HL-60/S4 treated with phorbol 12-myristate 13-acetate at 8.2 ng/mL for 4 days and 3 days (cell line): Measurements from ENCODE around the gene CERK.
"Not testable (repeated sequence)": the region's sequence is repeated elsewhere in the genome, so short reads cannot be mapped to it uniquely, and the experiment has no call there.

Source experiments
- in situ Hi-C: fragments of 300-500 bp; cut with MboI; formaldehyde crosslinking; loops from 2 replicates; pipeline ENCODE4 v1.15.0; 2022; ENCODE audit warnings: low sequenced_read_pairs

The CERK gene, protein sequence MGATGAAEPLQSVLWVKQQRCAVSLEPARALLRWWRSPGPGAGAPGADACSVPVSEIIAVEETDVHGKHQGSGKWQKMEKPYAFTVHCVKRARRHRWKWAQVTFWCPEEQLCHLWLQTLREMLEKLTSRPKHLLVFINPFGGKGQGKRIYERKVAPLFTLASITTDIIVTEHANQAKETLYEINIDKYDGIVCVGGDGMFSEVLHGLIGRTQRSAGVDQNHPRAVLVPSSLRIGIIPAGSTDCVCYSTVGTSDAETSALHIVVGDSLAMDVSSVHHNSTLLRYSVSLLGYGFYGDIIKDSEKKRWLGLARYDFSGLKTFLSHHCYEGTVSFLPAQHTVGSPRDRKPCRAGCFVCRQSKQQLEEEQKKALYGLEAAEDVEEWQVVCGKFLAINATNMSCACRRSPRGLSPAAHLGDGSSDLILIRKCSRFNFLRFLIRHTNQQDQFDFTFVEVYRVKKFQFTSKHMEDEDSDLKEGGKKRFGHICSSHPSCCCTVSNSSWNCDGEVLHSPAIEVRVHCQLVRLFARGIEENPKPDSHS

DNA sequence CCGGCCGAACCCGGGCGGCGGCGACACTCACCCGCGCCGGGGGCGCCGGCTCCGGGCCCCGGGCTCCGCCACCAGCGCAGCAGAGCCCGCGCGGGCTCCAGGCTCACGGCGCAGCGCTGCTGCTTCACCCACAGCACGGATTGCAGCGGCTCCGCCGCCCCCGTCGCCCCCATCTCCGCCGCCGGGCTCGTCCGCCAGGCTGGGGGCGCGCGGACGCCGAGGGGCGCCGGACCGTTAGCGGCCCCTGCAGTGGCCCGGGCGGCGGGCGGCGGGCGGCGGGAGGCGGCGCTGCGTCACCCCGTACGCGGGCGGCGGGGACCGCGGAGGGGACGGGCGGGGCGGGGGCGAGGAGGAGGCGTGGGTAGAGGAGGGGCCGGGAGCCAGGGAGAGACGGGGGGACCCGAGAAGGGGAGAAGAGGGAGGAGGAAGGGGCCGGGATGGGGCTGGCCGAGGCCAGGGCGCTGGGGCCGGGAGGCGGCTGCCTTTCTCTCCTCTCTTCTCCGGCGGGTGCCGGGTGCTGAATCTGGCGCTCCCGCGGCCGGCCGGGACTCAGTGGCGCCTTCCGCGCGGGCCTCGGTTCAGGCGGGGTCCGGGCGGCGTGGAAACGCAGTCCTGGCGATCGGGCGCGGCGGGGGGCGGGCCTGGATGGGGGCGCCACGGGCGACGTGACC lies at the start of gene CERK:
CERK (minus strand) TSS at position 277 of the 671 bp plus-strand sequence; CDS start at position 173, 104 bp downstream.
- in situ Hi-C loops, result no loop called here

DNA sequence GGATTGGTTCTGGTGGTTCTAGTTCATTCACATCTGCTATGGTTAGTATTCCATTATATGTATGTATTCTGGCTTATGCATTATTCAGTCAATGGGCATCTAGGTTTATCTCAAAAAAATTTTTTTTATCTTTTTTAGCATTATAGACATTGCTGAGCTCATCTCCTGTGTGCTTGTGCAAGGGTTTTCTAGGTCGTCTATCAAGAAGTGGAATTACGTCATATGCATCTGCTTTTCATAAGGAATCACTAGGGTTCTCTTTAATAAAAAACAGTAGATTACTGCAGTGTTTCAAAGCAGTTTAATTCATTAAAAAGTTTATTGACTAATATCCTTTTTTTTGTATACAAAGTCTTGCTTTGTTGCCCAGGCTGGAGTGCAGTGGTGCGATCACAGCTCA lies 45.7 kb upstream of the CERK start:
- in situ Hi-C loops, result no loop called here

DNA sequence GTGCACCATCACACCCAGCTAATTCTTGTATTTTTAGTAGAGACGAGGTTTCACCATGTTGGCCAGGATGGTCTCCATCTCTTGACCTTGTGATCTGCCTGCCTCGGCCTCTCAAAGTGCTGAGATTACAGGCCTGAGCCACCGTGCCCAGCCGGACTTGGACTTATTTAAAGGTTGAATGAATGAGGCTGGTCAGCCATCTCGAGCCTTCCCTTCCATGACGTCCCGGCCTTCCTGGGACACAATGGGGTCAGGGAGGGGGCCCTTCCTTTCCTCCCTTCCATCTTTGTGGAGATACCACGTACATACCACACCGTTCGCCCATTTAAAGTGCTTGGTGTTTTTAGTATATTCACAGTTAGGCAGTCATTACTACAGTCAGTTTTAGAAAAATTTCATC lies 44.1 kb upstream of the CERK start:
- in situ Hi-C loops, result not testable (repeated sequence)

DNA sequence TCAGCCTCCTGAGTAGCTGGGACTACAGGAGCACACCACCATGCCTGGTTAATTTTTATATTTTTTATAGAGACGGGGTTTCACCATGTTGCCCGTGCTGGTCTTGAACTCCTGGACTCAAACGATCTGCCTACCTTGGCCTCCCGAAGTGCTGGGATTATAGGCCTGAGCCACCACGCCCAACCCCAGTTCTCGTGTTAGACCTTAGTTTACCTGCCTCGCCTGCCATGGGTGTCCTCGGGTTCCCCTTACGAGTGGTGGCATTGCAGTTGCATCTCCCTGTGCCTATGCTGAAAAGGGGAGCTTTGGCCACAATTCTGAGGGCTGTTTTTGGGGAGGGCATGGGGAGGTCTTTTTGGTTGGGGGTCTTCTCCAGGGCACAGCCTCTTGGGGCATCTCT lies 43.2 kb upstream of the CERK start:
- in situ Hi-C loops, result no loop called here

DNA sequence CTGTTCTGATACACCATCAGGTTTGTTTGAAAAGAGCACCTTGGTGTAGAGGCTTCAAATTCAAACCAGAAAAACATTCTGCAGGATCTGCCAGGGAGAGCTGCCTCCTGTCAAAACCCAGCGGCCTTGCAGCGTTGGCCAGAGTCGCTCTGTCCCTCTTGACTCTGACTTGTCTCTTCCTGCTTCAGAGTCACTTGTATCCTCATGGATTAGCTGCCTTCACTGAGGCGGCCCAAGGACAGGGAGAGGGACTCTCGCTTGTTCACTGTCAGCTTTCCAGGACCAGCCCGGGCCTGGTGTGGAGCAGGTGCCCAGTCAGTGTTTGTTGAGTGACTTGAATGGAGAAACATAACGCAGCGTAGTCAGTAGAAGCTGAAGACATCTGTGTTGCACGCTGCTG lies 42.4 kb upstream of the CERK start:
- in situ Hi-C loops, result no loop called here

DNA sequence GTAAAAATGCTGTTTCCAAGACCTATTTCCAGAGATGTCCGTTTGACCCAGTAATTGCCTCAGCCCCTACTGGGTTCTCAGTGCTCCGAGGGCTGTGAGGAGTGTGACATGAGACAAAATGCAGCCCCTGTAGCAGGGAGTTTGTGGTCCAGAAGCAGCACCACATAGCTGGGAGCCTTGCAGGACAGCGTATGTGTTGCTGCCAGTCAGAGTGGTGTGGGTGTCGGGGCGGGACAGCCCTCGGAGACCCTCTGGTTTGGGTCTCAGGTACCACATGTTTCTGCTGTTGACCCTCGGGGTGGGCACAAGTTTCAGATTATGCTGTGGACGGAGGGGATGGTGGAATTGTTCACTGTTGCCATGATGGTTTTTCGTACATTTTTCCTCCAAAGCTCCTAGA lies 41.6 kb upstream of the CERK start:
- in situ Hi-C loops, result no loop called here

DNA sequence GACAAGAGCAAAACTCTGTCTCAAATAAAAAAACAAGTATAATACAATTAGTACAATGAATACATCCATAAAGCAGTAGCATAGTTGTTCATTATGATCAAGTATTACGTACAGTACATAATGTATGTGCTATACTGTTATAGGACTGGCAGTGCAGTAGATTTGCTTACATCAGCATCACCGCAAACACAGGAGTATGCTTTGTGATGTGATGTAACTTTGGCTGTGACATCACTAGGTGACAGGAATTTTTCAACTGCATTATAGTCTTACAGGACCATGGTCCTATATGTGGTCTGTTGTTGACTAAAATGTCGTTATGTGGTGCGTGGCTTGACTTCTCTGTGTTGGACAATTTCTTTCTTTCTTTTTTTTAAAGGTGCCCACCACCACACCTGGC lies 41.0 kb upstream of the CERK start:
- in situ Hi-C loops, result no loop called here

DNA sequence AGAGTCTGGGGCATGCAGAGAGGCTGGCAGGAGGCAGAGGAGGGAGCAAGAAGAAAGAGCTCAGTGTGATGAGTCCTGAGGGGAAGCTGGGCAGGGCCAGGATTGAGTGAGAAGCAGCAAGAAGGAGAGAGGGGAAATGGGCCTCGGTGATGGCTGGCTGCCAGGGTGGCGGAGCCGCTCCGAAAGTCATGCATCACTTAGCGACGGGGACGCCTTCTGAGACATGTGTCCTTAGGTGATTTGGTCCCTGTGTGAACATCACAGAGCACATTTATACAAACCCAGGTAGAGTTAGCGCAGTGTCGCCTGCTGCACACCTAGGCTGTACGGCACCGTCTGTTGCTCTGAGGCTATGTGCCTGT lies 39.5 kb upstream of the CERK start:
- in situ Hi-C loops, result no loop called here

DNA sequence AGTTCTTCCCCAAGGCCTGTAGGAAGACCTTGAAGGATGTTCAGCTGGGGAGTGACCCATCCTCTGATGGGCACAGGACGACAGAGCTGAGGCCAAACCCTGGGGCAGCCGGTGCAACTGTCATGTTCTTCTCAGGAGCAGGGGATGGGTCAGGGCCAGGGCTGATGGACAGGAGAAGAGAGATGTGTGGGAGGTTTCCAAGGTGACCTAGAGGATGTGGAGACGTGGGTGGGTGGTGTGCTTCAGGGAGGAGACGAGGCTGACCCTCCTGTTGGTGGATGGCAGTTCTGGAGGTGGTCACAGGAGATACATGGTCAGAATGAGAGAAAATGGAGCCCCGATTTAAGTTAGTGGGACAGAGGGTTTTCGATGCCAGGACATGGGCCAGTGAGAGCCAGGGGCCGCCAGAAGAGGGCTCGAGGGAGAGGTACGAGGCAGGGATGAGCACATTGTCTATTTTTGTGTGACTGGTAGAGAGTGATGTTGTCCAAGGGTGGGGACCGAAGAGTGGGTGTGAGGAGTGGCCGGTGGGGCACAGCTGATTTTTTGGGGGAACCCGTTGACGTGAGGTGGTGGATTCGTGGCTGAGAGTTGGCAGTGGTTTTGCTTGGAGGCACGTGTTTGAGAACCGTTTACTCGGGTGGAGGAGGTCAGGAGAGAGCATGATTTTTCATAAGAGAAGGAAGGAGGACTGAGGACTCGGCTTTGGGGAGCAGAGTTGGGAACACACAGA lies 39.0 kb upstream of the CERK start:
- in situ Hi-C loops, result no loop called here

DNA sequence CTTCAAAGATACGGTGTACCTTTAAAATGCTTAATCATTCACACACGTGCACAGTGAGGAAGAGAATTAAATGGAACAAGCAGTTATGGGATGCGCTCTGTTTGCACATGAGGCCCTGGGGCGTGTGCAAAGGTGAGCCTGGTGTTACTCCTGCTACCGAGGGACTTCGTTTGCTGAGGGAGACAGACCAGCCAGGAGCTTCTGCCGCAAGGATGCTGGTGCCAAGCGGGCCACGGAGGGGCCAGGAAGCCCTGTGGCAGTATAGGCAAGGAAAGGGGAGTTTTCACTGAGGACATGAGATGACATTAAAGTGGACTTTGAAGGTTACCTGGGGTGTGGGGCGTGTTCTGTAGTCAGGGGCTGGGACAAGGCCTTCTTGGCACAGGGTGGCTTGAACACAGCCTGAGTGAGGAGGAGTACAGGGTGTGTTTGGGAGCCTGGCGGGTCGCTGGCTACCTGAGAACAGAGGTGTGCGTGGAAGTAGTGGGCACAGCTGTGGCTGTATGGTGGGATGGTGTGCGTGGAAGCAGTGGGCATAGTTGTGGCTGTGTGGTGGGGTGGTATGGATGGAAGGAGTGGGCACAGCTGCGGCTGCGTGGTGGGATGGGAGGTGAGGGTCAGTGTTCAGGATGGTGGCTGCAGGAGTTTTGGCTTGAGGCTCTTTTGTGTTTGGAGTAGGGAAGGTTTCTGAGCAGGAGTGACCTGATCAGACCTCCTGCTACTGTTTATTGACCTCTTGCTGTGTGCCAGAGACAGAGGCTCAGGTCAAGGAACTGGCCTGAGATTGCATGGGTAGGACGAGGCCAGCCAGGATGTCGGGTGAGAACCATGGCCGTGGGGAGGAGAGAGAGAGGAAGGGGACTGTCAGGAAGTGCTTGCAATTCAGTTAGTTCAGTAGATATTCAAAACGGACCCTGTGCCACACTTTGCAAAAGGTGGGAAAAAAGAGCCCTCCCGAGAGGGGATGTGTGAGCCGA lies 38.1 kb upstream of the CERK start:
- in situ Hi-C loops, result no loop called here

DNA sequence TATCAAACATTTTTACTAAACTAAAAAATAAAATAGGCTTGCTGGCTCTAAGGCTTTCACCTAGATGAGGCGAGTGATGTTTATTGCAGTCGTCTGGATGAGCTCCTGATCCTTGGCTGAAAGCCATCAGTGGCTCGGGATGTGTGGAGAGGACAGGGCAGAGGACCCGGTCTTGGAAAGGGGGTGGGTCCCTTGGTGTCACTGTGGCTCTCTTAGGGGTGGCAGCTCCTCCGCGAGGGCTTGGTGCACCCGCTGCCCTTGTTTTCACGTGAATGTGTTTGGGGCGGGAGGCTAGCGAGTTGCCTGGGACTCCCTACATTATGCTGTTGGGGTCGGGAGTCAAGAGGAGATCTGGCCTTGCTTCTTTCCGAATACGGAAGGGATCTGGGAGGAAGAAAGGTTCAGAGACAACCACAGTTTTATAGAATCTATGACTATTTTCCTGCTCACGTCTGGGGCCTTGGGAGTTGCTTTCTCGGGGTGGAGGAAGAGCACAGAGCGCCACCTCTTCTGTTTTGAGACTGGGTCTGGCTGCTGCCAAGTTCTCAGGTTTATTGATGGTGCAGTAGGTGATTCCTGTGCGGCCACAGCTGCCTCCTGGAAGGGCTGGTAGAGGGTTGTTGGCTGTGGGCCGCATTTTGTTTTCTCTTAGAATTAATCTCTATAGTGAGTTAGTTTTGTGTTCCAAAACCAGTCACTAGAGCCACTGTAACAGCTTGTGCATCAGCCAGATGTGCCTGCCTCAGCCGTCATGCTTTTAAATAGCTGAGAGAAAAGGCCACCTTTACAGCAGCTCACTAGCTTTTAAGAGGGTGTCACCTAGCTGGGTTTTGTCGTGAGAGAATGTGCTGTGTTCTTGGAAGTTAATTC lies 37.2 kb upstream of the CERK start:
- in situ Hi-C loops, result no loop called here

DNA sequence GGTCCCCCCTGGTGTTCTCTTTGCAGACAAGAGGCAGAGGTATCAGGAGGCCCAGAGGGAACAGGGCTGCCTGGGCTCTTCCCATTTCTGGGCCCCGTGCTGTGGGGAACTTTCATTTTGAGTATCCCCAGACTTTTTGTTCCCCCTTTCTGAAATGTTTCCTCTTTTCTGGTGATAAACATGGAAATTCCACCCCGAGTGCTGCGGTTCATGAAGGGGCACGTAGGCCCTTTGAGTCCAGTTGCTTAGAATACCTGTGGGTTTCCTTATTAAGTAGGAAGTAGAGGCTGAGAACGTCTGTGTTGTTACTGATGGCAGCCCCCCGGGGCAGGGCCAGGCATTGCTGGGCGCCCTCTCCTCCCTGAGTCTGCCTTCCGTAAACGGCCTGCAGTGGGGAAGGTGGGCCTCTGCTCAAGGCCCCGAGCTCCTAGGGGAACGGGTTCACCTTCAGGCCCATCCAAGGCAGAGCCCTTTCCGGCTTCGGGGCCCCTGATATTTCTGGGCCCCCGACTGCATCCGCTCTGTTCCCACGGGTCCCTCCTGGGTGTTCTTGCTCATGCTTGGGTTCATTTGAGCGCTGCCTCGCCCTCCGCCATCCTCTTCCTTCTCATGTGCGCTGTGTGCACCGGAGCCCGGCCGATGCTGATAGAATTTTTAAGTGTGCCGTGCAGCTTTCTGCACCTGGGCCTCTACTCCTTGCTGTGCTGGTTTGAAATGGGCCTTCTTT lies 36.4 kb upstream of the CERK start:
- in situ Hi-C loops, result no loop called here

DNA sequence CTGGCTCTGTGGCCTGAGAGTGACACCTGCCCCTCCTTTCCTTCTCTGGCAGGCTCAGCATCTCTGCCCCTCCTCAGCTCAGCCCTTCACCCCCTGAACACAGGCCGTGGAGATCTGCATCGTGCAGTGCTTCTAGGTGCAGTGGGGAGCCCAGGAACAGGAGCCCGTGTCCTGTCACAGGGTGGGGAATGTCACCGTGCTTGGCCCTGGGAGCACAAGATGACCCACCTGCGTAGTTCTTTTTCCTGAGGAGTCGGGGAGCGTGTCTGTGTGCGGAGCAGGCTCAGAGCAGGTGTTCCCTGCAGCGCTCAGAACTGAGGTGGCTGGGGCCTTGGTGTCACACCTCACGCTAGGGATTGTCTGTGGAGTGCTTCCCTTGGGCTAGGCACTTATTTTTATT lies 35.0 kb upstream of the CERK start:
- in situ Hi-C loops, result no loop called here

DNA sequence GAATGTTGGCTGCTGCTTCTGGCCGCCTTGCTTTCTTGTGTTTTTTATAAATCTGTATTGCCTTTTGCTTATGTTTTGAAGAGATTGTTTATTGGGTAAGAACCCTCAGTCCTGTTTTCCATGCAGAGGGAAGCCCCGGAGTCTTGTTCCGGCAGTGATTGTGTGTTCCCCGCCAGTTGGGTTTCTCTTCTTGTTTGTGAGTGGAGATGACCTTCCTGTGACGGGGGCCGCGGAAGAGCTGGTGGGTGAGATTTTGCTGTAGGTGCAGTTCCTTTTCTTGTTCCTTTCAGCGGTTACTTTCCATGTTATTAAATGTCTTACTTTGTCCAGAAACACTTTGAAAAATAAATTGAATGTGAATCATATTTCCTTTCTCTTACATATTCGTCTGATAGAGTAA lies 32.7 kb upstream of the CERK start:
- in situ Hi-C loops, result no loop called here

DNA sequence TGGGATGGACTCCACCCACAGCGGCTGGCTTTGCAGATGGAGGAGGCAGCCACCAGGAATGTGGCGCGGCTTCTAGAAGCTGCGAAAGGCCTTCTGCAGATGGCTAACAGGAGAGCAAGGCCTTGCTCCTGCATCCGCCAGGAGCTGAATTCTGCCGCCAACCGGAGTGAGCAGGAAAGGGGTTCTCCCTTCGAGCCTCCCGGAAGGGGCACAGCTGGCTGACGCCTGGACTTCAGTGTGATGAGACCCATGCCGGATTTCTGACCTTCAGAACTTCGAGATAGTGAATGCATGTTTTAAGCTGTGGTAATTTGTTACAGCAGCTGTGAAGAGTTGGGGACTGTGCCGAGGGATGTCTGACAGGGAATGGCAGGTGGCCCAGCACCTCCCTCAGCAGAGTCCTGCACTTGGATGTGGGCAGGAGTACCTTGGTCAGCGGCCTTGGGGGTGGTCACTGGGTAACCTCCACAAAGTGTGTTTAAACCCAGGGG lies 32.1 kb upstream of the CERK start:
- in situ Hi-C loops, result no loop called here

DNA sequence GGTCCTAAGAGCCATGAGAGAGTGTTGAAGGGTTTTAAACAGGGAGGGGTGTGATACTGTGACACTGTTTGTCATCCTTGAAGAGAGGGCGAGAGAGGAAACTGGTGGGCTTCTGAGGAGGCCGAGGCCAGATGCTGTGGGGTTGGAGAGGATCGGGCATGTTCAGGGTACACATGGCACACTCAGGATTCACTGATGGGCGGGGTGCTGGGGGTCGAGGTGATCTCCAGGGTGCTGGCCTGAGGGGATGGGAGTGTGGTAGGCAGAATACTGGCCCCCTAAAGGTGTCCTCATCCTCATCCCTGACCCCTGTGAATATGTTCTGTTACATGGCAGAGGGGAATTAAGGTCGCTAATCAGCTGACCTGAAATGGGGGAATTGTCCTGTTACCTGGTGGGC lies 31.7 kb upstream of the CERK start:
- in situ Hi-C loops, result no loop called here

DNA sequence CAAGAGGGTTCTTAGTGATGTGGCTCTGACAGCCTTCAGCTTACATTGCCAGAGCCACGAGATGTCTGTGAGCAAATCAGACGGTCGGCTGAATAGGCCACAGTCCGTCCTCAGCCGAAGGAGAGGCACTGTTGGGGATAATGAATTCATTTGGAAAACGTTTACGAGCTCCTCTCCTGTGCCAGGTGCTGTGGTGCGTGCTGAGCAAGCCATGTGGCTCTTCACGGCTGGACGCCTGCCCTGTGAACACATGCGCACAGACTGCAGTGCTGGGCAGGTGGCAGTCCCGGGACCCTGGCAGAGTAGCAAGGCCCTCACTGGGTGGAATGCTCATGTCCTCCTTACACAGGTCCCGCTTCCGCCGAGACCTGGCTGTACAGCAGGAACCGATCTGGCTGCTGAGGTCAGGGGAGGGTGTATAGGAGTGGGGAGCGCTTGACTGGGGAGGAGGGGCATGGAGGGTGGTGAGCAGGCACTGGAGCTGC lies 31.2 kb upstream of the CERK start:
- in situ Hi-C loops, result no loop called here

DNA sequence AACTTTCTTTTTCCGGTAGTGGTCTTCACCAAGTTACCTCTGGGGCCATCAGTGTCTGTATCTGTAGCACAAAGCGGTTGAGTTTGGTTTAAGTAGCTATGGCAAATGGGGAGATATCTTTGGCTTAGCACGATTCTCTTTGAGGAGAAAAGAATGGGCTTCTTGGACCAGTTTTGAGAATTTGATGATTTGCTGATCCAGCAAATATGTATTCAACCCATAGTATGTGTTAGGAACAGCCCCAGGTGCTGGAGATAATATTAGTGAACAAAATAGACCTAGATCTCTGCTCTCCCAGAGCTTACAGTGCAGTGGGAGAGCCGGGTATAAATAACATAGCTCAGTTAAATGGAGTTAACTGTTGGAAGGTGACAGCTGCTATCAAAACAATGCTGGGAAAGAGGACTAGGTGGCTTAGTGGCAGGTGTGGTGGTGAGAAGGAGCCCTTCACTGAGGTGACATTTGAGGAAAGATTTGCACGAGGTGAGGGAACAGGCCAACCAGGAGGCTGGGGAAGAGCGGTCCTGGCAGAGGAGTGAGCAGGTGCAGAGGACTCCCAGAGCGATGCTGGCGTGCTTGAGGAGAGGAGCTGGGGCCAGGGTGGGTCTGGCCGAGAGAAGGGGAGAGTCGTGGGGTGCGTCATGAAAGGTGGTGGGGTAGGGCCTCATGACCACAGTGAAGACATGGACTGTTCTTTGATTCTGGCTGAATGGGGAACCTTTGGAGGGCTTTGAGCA lies 29.4 kb upstream of the CERK start:
- in situ Hi-C loops, result no loop called here
